DMS53 treated with DMSO at 0.1 percent for 48 hours (cell line): ENCODE results near the gene TERT.
A peak's percentile ranks its signal among the peaks of the same experiment; 100 is the strongest.

Experiments used
- DNase-seq: peaks from one replicate; lab custom pipeline; 2025; ENCODE audit not compliant: unreplicated experiment; lab: John Stamatoyannopoulos, UW

TERT gene

GRCh38 chr5:1209896-1210776 is 84.7 kb downstream of the TERT start:
- DNase-seq, result no peak

GRCh38 chr5:1209489-1209852 is 85.4 kb downstream of the TERT start:
- no peak for DNase-seq

DNA sequence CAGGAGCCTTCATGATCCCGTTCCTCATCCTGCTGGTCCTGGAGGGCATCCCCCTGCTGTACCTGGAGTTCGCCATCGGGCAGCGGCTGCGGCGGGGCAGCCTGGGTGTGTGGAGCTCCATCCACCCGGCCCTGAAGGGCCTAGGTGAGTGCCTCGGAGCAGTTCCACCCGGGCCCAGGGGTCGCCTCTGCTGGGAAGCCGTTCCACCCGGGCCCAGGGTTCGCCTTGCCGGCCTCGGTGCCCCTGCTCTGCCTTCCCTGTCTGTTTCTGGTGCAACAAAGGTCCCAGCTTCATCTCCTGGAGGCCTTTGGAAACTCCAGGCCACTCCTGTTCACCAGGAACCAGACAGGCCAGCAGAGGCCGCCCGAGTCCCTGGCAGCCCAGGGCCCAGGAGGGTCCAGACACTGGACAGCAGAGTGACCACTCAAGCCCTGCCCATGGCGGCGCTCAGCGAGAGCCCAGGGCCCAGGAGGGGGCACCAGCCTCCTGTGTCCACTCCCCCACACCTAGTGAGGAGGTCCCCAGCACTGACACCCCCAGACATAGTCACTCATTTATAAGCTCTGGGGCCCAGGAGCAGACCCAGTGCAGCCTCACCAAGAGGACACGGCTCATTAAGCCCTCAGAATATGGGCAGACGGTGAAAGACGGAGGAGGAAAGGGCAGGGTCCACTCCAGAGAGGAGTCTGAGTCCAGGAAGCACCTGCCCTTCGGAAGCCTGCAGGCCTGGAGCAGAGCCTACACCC is 86.0 kb downstream of the TERT start:
- DNase-seq, result peak; percentile 80

DNA sequence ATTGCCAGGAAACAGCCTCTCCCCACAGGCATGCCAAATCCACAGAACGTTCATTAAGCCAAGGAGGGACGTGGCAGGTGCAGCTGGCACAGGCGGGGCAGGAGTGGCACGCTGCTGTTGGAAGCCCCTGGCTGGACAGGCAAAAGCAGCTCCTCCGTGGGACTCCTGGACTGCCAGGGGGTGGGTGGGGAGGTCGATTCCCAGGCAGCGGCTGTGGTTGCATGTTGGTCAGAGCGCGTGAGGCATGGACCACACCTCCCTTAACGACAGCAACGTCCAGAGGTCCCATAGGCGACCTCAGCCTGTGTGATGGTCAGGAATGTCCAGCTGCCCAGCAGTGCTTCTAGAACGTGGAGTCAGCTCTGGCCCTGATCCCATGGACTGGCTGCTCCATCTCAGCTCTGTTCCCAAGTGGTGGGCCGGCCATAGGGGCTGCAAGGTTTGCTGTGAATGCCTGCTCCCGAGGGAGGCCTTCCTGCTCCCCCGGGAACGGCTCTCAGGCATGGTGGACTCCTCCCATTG is 86.6 kb downstream of the TERT start:
- DNase-seq, result no peak

DNA sequence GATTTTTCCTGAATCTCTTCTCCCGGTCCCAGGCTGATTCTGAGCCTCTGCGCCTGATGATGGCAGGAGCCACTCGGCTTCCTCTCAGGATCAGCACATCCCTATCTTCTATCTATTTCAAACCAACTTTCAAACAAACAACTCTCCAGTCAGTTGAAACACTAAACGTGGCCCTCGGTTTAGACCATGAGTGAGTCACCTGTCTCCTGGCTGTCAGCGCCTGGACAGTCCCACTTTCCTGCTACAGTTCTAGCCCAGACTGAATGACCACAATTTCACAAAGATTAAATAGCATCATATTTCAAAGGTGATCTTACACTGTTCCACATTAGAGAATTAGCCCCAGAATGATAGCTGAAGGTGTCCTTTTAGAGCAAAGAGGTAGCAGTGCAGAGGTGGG is 87.3 kb downstream of the TERT start:
- no peak for DNase-seq

- no peak for DNase-seq
Measured at GRCh38 chr5:1206521-1207412, 88.1 kb downstream of the TERT start.

DNA sequence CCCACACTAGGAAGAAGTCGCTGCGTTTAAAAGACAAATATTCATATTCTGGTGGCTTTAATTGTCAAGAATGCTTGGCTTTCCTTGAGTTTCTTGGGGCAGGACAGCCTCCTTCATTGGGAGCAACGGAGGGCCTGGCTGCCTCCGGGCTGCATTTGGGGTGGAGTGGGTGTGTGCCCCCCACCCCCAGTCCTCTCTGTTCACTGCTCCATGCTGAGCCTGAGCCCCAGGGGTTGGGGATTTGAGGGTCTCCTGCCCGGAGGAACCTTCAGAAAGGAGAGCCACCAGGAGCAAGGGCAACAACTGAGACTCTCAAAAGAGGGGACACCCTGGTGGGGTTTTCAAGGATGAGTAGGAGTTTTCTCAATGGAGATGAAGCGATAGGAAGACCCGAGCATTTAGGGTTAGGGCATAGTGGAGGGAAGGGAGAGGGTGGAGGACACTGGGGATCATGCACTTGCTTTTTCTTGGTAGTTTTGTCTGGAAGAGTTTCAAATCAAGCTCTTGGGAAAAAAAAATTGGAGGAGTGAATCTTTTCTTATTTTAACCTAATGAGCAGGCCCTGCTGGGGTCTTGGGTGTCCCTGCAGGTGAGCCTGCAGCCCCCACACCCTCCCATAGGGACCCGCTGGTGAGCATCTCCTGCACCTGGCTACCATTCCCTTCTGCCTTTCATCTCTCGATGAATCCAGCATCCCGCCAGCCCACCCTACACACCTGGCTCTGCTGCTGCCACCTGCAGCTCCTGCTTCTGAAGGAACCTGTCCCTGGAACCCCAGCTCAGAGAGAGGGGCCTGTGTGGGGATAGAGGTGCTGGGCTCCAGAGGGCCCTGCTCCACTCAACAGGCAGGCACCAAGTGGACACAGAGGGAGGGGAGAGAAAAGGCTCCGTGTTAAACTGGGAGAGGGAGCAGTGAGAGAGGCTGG is 89.3 kb downstream of the TERT start:
- no peak for DNase-seq

GRCh38 chr5:1204693-1205242 is 90.1 kb downstream of the TERT start:
- peak; percentile 30 for DNase-seq

- no peak for DNase-seq
Measured at GRCh38 chr5:1203968-1204692, 90.7 kb downstream of the TERT start.

- DNase-seq, result no peak
Measured at GRCh38 chr5:1203311-1203967, 91.4 kb downstream of the TERT start.
